ENCODE results near the gene RHOA.
"Not testable (repeated sequence)": the region's sequence is repeated elsewhere in the genome, so short reads cannot be mapped to it uniquely, and the experiment has no call there.

Gene RHOA

GRCh38 chr3:49358884-49359225 lies 52.9 kb downstream of the RHOA start:
- DNase-seq, result no peak

DNA sequence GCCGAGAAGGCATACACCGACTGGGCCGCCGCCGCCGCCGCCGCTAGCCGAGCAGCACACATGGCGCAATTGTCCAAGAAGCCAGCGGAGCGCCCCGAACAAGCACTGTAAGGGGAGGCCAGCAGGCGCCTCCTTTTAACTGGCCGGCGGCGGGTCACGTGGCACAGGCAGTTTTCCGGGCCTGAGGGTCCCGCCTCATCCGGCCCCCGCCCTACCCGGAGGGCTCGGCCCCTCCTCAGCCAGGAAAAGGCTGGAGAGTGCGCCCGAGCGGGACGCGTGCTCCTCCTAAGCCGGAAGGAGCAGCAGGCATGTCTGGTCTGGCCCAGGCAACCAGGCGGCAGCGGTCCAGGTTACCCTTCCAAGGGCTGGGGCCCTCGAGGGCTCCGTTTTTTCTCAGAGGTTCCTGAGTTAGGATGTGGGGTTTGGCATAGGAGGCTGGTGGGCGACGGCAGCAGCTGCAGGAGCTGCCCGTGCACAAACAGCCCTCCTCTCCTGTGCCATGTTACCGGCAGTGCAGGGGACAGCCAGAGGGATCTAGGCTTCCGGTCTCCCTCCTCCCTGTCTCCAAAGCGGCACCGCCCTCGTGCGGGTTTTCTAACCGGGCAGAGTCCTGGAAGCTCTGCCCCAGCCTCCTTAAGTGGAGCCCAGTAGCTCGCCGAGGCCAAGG lies 53.4 kb downstream of the RHOA start, which contains the start of gene GPX1:
TSS of gene GPX1 (minus strand) at position 137 of the 667 bp plus-strand sequence. CDS start at position 62, 75 bp downstream.
- DNase-seq, result peak; percentile 92

- DNase-seq, result peak; percentile 64 to 70
Measured at GRCh38 chr3:49357443-49358216, 54.1 kb downstream of the RHOA start.

GRCh38 chr3:49357095-49357442 lies 54.7 kb downstream of the RHOA start:
- not testable (repeated sequence) for DNase-seq

DNA sequence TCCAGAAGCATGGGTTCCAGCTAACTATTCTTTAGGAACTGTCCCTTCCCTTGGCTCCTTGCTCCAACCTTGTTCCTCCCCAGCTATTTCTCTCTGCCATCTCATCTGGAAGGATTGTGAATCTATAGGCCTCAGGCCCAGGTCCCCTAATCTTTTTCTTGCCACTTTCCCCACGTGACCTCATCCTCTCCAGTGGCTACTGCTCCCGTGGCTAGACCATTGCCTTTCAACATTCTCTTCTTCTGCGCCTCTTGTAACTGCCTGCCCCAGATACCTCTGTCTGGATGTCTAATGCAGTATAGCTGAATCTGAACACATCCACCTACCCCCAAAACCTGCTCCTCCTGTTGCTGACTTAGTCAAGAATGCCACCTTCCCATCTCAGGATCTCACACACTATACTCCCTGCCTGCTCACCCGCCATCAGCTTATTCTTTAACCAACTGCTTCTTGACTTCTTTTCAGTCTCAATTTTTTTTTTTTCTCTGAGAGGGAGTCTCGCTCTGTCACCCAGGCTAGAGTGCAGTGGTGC lies 58.8 kb downstream of the RHOA start:
- no peak for DNase-seq

- DNase-seq, result no peak
Measured at GRCh38 chr3:49352281-49352680, 59.5 kb downstream of the RHOA start.

- no peak for DNase-seq
Measured at GRCh38 chr3:49351521-49352011, 60.2 kb downstream of the RHOA start.

- DNase-seq, result no peak
Measured at GRCh38 chr3:49349348-49350114, 62.2 kb downstream of the RHOA start.

GRCh38 chr3:49348361-49348760 lies 63.4 kb downstream of the RHOA start:
- DNase-seq, result not testable (repeated sequence)

GRCh38 chr3:49346797-49347251 lies 65.0 kb downstream of the RHOA start:
- DNase-seq, result no peak

DNA sequence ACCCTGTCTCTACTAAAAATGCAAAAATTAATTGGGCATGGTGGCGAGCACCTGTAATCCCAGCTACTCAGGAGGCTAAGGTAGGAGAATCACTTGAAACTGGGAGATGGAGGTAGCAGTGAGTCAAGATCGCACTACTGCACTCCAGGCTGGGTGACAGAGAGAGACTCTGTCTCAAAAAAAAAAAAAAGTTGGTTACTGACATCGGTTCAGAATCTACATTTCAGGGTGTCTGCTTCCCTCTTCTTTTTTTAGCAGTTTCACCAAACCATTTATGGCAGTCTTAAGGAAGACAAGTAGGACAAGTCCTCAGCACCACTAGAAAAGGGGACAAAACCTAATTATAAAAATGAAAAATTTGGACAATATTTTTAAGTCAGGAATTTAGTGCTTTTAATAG lies 68.6 kb downstream of the RHOA start:
- DNase-seq, result no peak

DNA sequence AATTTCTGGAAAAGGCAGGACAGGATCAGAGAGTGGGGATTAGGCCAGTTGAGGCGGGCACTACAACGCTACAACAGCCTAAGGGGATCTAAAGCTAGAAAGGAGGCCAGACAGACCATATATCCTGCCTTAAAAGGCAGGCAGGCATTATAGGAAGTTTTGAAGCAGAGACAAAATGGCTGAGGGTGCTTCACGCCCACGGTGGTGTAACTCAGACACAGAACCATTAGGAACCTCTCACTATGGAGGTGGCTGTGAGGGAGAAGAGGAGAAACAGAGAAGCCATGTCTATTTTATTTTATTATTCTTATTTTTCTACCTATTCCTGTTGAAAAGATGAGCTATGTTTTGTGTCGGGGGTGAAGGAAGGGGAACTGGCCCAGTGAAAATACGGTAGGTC lies 69.8 kb downstream of the RHOA start:
- DNase-seq, result no peak

GRCh38 chr3:49339941-49340800 lies 71.6 kb downstream of the RHOA start, which contains the start of gene USP4:
USP4 (minus strand) TSS chr3:49340053; CDS start chr3:49340024, 29 bp downstream.
- DNase-seq, result peak; percentile 93 to 96

DNA sequence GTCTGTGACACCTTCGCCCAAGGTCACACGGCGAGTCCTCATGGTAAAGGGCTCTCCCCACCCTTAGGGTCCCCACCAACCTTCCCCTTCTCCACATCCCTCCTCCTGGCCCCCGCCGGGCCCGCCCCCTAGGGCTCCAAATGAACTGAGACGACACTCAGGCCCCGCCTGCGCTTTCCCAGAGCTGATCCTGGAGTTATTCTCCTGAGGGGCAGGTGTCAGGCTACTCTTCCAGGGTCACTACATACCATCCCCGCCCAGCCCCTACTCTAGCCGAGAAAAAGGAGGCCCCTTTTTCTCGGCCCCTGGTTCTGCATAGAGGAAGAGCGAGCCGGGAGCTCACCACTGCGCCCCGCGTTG lies 72.2 kb downstream of the RHOA start:
- DNase-seq, result peak in 1 of 2 experiments; percentile 54

GRCh38 chr3:49333916-49334633 lies 77.7 kb downstream of the RHOA start:
- no peak for DNase-seq

DNA sequence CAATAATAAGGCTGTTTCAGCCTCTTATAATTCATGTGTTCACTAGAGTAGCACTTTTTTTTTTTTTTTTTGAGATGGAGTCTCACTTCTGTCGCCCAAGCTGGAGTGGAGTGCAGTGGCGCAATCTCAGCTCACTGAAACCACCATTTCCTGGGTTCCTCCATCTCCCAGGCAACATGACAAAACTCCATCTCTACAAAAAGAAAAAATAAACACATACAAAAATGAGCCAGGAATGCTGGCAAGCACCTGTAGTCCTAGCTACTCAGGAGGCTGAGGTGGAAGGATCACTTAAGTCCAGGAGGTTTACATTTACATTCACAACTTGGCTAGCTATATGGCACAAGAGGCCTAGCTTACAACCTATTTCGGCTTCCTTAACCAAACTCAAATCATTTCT lies 78.7 kb downstream of the RHOA start:
- DNase-seq, result no peak

DNA sequence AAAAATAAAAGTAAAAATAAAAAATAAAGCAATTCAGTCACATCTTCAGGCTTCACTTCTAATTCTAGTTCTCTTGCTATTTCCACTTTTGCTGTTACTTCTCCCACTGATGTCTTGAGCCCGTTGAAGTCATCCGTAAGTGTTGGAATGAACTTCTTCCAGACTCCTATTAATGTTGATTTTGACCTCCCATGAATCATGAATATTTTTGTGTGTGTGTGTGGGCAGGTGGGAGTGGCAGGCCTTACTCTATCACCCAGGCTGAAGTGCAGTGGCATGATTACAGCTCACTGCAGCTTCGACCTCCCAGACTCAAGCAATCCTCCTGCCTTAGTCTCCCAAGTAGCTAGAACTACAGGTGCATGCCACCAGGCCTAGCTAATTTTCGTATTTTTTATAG lies 82.6 kb downstream of the RHOA start:
- DNase-seq, result no peak

DNA sequence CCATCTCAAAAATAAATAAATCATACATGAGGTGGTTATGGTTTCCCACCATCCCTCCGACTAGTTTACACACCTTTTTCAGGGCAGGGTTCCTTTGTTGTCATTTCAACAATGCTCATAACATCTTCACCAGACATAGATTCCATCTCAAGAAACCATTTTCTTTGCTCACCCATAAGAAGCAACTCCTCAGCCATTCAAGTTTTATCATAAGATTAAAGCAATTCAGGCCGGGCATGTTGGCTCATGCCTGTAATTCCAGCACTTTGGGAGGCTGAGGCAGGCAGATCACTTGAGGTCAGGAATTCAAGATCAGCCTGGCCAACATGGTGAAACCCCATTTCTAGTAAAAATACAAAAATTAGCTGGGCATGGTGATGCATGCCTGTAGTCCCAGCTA lies 83.4 kb downstream of the RHOA start:
- DNase-seq, result not testable (repeated sequence)

GRCh38 chr3:49327485-49327884 lies 84.3 kb downstream of the RHOA start:
- DNase-seq, result no peak

- DNase-seq, result no peak
Measured at GRCh38 chr3:49324768-49325167, 87.0 kb downstream of the RHOA start.

- DNase-seq, result no peak
Measured at GRCh38 chr3:49316696-49317457, 94.9 kb downstream of the RHOA start.
